Right lobe of liver (tissue), 4 donors: ENCODE measurements around the gene G2E3.

ENCODE experiments used
- POLR2A ChIP-seq: fragments of 450-650 bp; IDR thresholded peaks from one replicate; pipeline ENCODE4 v1.6.1; 2017; ENCODE audit warnings: antibody characterized with exemption, mild to moderate bottlenecking
- TF ChIP-seq, protein P1 (sequence below), 4 donors: fragments of 200-600 bp in 3 of 4; fragments of 450-650 bp in 1 of 4; IDR thresholded peaks; one replicate each; pipeline versions ENCODE4 v1.5.1 to v1.8.0; 2016 to 2022; ENCODE audit warnings: antibody characterized with exemption in 4 of 4, mild to moderate bottlenecking in 2 of 4
- donor health status: DM: no; HTN: no; CAD: no.
- donor health status: DM: no; HTN: no; CAD: no.
- donor health status: DM: no; HTN: yes; CAD: no.

DNA sequence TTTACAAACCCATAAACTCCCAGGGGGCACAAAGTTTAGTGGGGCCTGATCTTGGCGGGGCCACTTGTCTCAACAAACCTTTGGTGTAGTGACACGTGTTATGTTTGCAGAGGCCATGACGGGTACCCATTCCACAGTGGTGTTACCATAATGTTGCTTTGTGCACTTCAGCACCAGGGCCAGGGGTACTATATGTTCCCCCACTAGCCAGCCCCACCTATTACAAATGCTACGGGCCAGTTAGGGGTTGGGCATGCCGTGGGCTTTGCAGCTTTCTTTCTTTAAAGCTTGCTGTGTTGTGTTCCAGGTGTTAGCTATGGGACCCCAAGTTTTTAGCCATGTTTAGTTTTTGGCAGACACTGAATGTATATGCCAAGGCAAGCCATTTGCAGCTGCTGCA is 30.8 kb upstream of the G2E3 start:
- TF ChIP-seq, protein P1, sequence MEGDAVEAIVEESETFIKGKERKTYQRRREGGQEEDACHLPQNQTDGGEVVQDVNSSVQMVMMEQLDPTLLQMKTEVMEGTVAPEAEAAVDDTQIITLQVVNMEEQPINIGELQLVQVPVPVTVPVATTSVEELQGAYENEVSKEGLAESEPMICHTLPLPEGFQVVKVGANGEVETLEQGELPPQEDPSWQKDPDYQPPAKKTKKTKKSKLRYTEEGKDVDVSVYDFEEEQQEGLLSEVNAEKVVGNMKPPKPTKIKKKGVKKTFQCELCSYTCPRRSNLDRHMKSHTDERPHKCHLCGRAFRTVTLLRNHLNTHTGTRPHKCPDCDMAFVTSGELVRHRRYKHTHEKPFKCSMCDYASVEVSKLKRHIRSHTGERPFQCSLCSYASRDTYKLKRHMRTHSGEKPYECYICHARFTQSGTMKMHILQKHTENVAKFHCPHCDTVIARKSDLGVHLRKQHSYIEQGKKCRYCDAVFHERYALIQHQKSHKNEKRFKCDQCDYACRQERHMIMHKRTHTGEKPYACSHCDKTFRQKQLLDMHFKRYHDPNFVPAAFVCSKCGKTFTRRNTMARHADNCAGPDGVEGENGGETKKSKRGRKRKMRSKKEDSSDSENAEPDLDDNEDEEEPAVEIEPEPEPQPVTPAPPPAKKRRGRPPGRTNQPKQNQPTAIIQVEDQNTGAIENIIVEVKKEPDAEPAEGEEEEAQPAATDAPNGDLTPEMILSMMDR (IDR thresholded peaks at IDR 0.05): no peak
- no peak for TF ChIP-seq POLR2A
